GM12891 (cell line): ENCODE data around the gene GSG1L2.

Experiments
- PAX5 ChIP-seq: IDR thresholded peaks from 2 replicates; pipeline ENCODE4 v1.6.1; 2011; ENCODE audit warnings: low read length, moderate library complexity, mild to moderate bottlenecking; ENCODE audit not compliant: insufficient read depth, severe bottlenecking
- POLR2A ChIP-seq: IDR thresholded peaks from 2 replicates; pipeline ENCODE4 v1.6.1; 2011; ENCODE audit warnings: low read depth, low read length, control low read depth
- POLR2AphosphoS5 ChIP-seq: IDR thresholded peaks from 2 replicates; pipeline ENCODE4 v1.6.1; 2011; ENCODE audit warnings: low read depth, low read length, control low read depth
- POU2F2 ChIP-seq: IDR thresholded peaks from 2 replicates; pipeline ENCODE4 v1.6.1; 2011; ENCODE audit warnings: low read depth, mild to moderate bottlenecking, control low read depth, low read length, moderate library complexity
- SPI1 ChIP-seq: IDR thresholded peaks from 2 replicates; pipeline ENCODE4 v1.6.1; 2011; ENCODE audit warnings: low read depth, low read length, control low read depth
- TAF1 ChIP-seq: IDR thresholded peaks from 2 replicates; pipeline ENCODE4 v1.6.1; 2011; ENCODE audit warnings: low read depth, low read length, control low read depth

GRCh38 chr17:9772658-9773057 lies 49.2 kb downstream of the GSG1L2 start:
- no peak for TF ChIP-seq POLR2A
- no peak for TF ChIP-seq POLR2AphosphoS5
- no peak for TF ChIP-seq TAF1
- TF ChIP-seq PAX5, result no peak
- TF ChIP-seq SPI1, result no peak
- TF ChIP-seq POU2F2, result no peak
